ENCODE data around the gene JPH2. TPM values are rescaled to one million over a fixed set of nuclear protein-coding genes. Genes with fewer than 3 reads are reported as not detected.

JPH2 gene
- total RNA-seq, 1 donor from 2014 or later: 188 TPM

Other genes starting within 250 kb of the JPH2 start
- gene OSER1, start 23.6 kb upstream of the JPH2 start, total RNA-seq: 45.6 TPM
- not detected for gene GDAP1L1, start 60.1 kb upstream of the JPH2 start, total RNA-seq
- gene FITM2, start 124.0 kb upstream of the JPH2 start, total RNA-seq: 10.2 TPM
- gene R3HDML, start 149.9 kb upstream of the JPH2 start, total RNA-seq: not detected
- gene HNF4A, start 168.5 kb upstream of the JPH2 start, total RNA-seq: not detected